ENCODE results near the gene CENPVL2. TPM values are rescaled to one million over a fixed set of nuclear protein-coding genes. Genes with fewer than 3 reads are reported as not detected.
"Not testable (repeated sequence)": the region's sequence is repeated elsewhere in the genome, so short reads cannot be mapped to it uniquely, and the experiment has no call there.

The CENPVL2 gene
- not detected in 2 replicates for total RNA-seq

- DNase-seq (ENCODE audit: low read depth in 2 of 2), result not testable (repeated sequence)
Observed at GRCh38 chrX:51682720-51683062, at the start of gene CENPVL2. Gene CENPVL2 (minus strand): TSS chrX:51682831. CDS start chrX:51682831, 0 bp downstream.

GRCh38 chrX:51728202-51728601 lies 45.6 kb upstream of the CENPVL2 start:
- DNase-seq (ENCODE audit: low read depth in 2 of 2), result no peak

GRCh38 chrX:51712943-51713647 lies 30.5 kb upstream of the CENPVL2 start:
- not testable (repeated sequence) for DNase-seq (ENCODE audit: low read depth in 2 of 2)

- not testable (repeated sequence) for DNase-seq (ENCODE audit: low read depth in 2 of 2)
Observed at GRCh38 chrX:51710277-51711164, 27.9 kb upstream of the CENPVL2 start, which contains the start of gene CENPVL1. Gene CENPVL1 (plus strand): TSS chrX:51710512. CDS start chrX:51710512, 0 bp downstream.

- DNase-seq (ENCODE audit: low read depth in 2 of 2), result no peak
Observed at GRCh38 chrX:51697397-51697796, 14.8 kb upstream of the CENPVL2 start.

- no peak for DNase-seq (ENCODE audit: low read depth in 2 of 2)
Observed at GRCh38 chrX:51694254-51694653, 11.6 kb upstream of the CENPVL2 start.

GRCh38 chrX:51681808-51682719 lies 567 bp downstream of the CENPVL2 start:
- DNase-seq (ENCODE audit: low read depth in 2 of 2), result not testable (repeated sequence)

- not testable (repeated sequence) for DNase-seq (ENCODE audit: low read depth in 2 of 2)
Observed at GRCh38 chrX:51679689-51680433, 2.8 kb downstream of the CENPVL2 start.

GRCh38 chrX:51665981-51666380 lies 16.6 kb downstream of the CENPVL2 start:
- DNase-seq (ENCODE audit: low read depth in 2 of 2), result no peak

- DNase-seq (ENCODE audit: low read depth in 2 of 2), result no peak
Observed at GRCh38 chrX:51643377-51643776, 39.3 kb downstream of the CENPVL2 start.

- peak; percentile 51 to 69 for DNase-seq (ENCODE audit: low read depth in 2 of 2)
Observed at GRCh38 chrX:51641421-51642021, 41.1 kb downstream of the CENPVL2 start.

GRCh38 chrX:51636511-51636910 lies 46.1 kb downstream of the CENPVL2 start:
- not testable (repeated sequence) for DNase-seq (ENCODE audit: low read depth in 2 of 2)

Other genes with a start within 250 kb of the CENPVL2 start
- gene NUDT11, start 186.2 kb downstream of the CENPVL2 start, total RNA-seq, result 0.60 and 1.5 TPM in 2 replicates
- gene CENPVL3, start 63.9 kb downstream of the CENPVL2 start, total RNA-seq, result not detected in 2 replicates
- not detected in 2 replicates for gene CENPVL1, start 27.7 kb upstream of the CENPVL2 start, total RNA-seq
- 2.8 and 4.2 TPM in 2 replicates for gene GSPT2, start 60.6 kb upstream of the CENPVL2 start, total RNA-seq
- 41.3 and 51.4 TPM in 2 replicates for gene MAGED1, start 210.8 kb upstream of the CENPVL2 start, total RNA-seq